Measurements from ENCODE around the gene HTRA3. TPM values are rescaled to one million over a fixed set of nuclear protein-coding genes. Genes with fewer than 3 reads are reported as not detected.

HTRA3 gene
- total RNA-seq, 1 donor from 2014 or later, result not detected

GRCh38 chr4:8272472-8273428 is 3.2 kb downstream of the HTRA3 start:
- Mint-ChIP-seq H3K9me3 (no peaks in the 10 kb centered on the region), H3K4me1 (no peaks in the 10 kb centered on the region), H3K27ac (no peak overlapping the region), H3K36me3 (ENCODE audit: low read depth) (no peaks in the 10 kb centered on the region), H3K4me3 (no peak overlapping the region), H3K27me3 (peaks cover 24% of the 10 kb centered on the region)
- intact Hi-C loops (cut with micrococcal nuclease), result no loop called here
- DNase-seq, result no peak

DNA sequence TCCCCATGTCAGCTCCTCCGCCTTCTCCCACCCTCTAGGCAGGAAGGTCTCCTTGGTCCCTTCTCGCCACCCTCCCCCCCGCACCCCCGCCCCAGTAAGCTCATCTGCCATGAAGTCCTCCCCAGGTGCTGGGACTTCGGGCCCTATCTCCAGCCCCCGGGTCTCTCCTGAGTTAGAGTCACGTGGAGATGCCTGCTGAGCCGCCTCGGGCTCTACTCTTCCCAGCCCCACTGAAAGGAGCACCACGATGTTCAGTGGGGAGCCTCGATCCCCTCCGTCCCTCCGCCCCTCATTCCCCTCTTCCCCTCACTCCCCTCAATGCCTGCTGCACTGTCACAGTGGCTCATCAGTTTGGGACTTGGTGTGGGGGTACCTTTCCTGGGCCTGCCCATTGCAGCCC is 3.9 kb downstream of the HTRA3 start:
- Mint-ChIP-seq H3K27ac (no peak overlapping the region), H3K4me1 (no peaks in the 10 kb centered on the region), H3K9me3 (no peaks in the 10 kb centered on the region)

DNA sequence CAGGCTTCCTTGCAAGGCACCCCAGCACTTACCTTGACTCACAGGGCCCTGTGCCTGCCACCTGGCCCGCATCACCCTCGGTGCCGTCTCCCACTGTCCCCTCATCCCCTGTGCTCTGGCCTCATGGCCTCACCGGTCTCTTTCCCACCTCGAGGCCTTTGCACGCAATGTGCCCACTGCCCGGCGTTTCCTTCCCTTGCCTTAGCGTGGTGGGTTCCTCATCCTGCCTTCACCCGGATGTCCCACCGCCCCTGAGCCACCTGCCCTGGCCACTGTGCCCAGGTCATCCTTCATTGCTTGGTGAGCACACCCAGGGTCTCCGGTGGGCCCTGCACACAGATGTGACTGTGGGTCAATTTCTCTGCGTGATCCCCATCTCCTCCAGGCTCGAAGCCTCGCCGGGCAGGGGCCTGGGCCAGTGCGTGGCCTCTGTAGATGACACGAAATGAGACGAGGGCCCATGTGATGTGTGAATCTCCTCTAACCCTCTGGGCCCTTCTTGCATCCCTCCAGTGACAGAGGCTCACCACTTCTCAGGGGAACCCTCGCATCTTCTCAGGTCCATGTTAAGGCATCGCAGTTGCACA is 4.6 kb downstream of the HTRA3 start:
- Mint-ChIP-seq H3K27me3 (peaks cover 14% of the 10 kb centered on the region), H3K27ac (no peak overlapping the region), H3K9me3 (no peaks in the 10 kb centered on the region), H3K4me3 (no peak overlapping the region), H3K36me3 (ENCODE audit: low read depth) (no peaks in the 10 kb centered on the region), H3K4me1 (no peaks in the 10 kb centered on the region)
- intact Hi-C loops (cut with micrococcal nuclease), result no loop called here
- no peak for DNase-seq

More for the DNA sequence above, 3.9 kb downstream of the HTRA3 start:
- Mint-ChIP-seq H3K36me3 (ENCODE audit: low read depth) (no peaks in the 10 kb centered on the region), H3K4me3 (no peak overlapping the region), H3K27me3 (peaks cover 21% of the 10 kb centered on the region)
- DNase-seq, result no peak
- intact Hi-C loops (cut with micrococcal nuclease), result no loop called here

DNA sequence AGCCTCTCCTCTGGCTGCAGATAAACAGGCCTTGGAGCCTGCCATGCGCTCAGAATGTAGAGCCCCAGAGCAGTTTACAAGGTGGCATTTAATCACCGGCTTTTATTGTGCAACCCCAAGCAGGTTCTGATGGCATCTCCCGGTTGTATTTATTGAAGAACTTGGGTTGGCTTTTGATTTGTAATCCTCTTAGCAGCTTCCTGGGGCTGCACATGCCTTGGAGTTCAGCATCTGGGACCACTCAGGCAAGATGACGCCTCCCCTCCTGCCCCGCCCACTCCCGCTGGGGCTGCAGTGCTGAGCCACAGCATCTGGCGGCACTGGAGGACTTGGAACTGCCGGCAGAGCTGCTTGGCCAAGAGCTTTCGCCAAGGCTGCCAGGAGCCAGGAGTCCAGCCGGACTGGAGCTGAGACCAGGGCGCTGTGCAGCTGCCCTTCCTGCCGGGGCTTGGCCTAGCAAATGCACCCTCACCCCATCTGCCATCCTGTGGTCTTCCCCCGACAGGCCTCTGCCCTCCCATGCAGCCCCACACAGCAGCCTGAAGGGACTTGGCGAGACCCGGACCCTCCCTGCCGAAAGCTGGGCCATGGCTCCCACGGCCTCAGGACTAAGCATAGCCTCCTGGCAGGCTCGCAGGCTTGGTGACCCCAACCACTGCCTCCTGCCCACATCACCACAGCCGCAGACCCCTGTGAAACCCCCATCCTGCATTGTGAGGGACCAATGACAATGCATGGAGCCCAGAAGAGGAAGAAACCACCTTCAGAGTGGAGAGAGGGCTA is 5.4 kb downstream of the HTRA3 start:
- H3K4me1 Mint-ChIP-seq, result no peaks in the 10 kb centered on the region
- H3K27ac Mint-ChIP-seq, result no peak overlapping the region
- H3K27me3 Mint-ChIP-seq, result peaks cover 13% of the 10 kb centered on the region
- H3K4me3 Mint-ChIP-seq, result no peak overlapping the region
- DNase-seq, result no peak
- H3K36me3 Mint-ChIP-seq (ENCODE audit: low read depth), result no peaks in the 10 kb centered on the region
- intact Hi-C loops (cut with micrococcal nuclease), result no loop called here
- no peaks in the 10 kb centered on the region for H3K9me3 Mint-ChIP-seq

GRCh38 chr4:8275548-8275910 is 6.0 kb downstream of the HTRA3 start:
- intact Hi-C loops (cut with micrococcal nuclease), result no loop called here
- no peak overlapping the region for H3K27ac Mint-ChIP-seq
- no peak for DNase-seq
- no peaks in the 10 kb centered on the region for H3K4me1 Mint-ChIP-seq
- no peaks in the 10 kb centered on the region for H3K9me3 Mint-ChIP-seq
- H3K27me3 Mint-ChIP-seq, result peaks cover 12% of the 10 kb centered on the region
- no peak overlapping the region for H3K4me3 Mint-ChIP-seq
- H3K36me3 Mint-ChIP-seq (ENCODE audit: low read depth), result no peaks in the 10 kb centered on the region

DNA sequence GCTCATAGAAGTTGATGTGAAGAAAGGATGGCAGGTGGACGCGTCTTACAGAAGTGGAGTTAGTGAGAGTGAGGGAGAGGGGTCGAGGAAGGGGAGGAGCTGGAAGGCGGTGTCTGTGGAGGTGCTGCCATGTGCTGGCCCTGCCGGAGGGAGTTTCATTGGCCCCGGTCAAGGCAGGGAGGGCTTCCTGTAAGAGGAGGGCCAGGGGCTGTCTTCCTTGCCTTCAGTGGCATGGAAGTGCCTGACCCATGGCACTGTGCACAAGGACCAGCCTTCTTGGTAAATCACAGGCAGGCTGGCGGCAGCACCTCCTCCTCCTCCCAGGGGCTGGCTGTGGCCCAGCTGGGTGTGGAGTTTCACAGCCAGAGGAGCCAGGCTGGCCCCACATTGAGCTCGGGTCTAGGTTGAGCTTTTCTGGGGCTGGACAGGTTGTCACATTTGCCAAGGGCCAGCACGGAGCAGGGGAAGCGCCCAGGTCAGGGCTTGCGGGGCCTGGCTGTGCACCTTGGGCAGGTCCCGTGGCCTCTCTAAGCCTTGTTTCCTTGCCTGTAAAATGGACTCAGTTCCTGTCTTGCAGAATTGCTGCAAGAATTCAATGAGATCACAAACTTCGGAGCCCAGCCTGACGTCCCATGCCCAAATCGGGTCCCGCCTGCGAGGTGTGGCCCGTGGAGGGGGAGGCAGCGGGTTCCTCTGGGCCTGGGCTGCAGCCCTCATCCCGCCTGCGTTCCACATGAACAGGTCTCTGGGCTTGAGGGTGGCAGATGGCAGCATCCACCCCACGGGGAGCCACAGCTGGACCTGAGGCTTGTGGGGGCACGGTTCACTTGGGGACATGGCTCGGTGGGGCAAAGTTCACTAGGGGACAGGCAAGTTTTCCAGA is 7.0 kb downstream of the HTRA3 start:
- no peaks in the 10 kb centered on the region for H3K4me1 Mint-ChIP-seq
- DNase-seq, result no peak
- H3K36me3 Mint-ChIP-seq (ENCODE audit: low read depth), result no peaks in the 10 kb centered on the region
- H3K4me3 Mint-ChIP-seq, result no peak overlapping the region
- H3K27me3 Mint-ChIP-seq, result peaks cover 3% of the 10 kb centered on the region
- H3K27ac Mint-ChIP-seq, result peak overlapping the region; percentile 7
- intact Hi-C loops (cut with micrococcal nuclease), result no loop called here
- H3K9me3 Mint-ChIP-seq, result no peaks in the 10 kb centered on the region

DNA sequence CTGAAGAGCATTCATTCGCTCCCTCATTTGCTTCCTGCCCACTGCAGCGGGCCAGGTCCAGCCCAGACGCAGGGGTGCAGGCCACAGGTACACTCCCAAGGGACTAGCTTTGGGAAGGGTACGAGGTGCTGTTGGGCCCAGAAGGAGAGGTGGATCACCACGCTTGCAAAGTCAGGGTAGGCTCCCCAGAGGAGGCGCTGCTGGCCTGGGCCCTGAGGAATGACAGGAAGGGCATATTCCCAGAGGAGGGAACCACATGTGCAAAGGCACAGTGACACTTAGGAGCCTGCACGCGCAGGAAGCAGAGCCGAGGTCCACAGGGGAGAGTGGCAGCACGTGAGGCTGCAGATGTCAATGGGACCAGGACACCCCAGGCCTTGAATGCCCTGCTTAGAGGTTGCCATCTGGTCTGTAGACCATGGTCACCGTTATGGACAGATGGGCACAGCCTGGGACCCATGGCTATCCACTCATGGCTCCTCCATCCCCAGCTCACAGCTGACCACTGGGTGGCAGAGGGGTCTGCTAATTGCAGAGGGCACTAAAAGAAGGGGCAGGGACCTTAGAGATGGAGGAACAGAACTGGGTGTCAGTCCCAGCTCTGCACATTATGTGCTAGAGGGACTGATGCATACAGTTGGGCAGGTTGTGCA is 7.9 kb downstream of the HTRA3 start:
- no peaks in the 10 kb centered on the region for H3K36me3 Mint-ChIP-seq (ENCODE audit: low read depth)
- intact Hi-C loops (cut with micrococcal nuclease), result no loop called here
- no peak for DNase-seq

GRCh38 chr4:8278009-8278395 is 8.4 kb downstream of the HTRA3 start:
- no peaks in the 10 kb centered on the region for H3K9me3 Mint-ChIP-seq
- intact Hi-C loops (cut with micrococcal nuclease), result no loop called here
- H3K4me3 Mint-ChIP-seq, result no peak overlapping the region
- H3K27ac Mint-ChIP-seq, result no peak overlapping the region
- no peaks in the 10 kb centered on the region for H3K27me3 Mint-ChIP-seq
- H3K4me1 Mint-ChIP-seq, result no peaks in the 10 kb centered on the region
- H3K36me3 Mint-ChIP-seq (ENCODE audit: low read depth), result no peaks in the 10 kb centered on the region
- no peak for DNase-seq

More for the DNA sequence above, 7.9 kb downstream of the HTRA3 start:
- Mint-ChIP-seq H3K4me1 (no peaks in the 10 kb centered on the region), H3K27ac (no peak overlapping the region), H3K4me3 (no peak overlapping the region), H3K27me3 (no peaks in the 10 kb centered on the region), H3K9me3 (no peaks in the 10 kb centered on the region)

- H3K27ac Mint-ChIP-seq, result no peak overlapping the region
- intact Hi-C loops (cut with micrococcal nuclease), result no loop called here
- H3K4me3 Mint-ChIP-seq, result no peak overlapping the region
- DNase-seq, result no peak
- H3K9me3 Mint-ChIP-seq, result no peaks in the 10 kb centered on the region
- H3K36me3 Mint-ChIP-seq (ENCODE audit: low read depth), result no peaks in the 10 kb centered on the region
- H3K27me3 Mint-ChIP-seq, result no peaks in the 10 kb centered on the region
- no peaks in the 10 kb centered on the region for H3K4me1 Mint-ChIP-seq
Observed at GRCh38 chr4:8278421-8279287, 9.1 kb downstream of the HTRA3 start.

DNA sequence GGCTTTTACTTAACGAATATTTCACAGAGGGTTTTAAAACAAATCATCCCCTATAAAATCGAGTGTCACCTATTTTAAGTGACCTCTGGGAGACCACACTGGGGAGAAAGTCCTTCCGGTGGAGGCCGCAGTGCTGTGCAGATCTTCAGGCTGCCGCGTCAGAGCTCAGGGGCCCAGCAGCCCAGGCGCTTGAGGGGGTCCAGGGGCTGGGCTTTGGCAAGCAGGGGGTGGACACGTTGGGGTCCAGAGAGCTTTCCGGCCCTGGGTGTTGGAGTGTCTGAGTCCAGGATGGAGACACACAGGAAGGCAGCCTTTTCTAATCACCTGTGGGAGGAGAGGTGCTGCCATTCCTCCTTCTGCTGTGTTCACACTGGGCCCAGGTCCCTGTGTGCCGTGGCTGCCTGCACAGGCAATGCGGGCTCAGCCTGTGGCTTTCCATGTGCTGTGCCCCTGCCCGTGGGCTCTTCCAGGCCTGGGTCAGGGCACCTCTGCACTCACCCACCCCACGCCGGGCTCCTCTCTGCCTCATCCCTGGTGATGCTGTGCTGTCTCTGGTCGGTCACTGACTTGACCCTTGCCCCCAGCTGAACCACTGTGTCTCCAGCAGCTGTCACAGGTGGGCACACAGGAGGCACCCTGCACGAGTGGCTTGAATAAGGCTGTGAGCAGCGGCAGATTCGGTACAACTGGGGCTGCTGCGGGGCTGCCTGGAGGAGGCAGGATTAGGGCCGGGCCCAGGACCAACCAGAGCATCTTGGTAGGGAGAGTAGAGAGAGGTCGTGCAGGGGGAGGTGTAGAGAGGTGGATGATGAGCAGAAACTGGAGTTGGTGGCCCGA is 10.0 kb downstream of the HTRA3 start:
- Mint-ChIP-seq H3K4me3 (no peak overlapping the region), H3K9me3 (no peaks in the 10 kb centered on the region), H3K27ac (no peak overlapping the region), H3K27me3 (no peaks in the 10 kb centered on the region), H3K4me1 (no peaks in the 10 kb centered on the region), H3K36me3 (ENCODE audit: low read depth) (no peaks in the 10 kb centered on the region)
- intact Hi-C loops (cut with micrococcal nuclease), result no loop called here
- no peak for DNase-seq

GRCh38 chr4:8280158-8280875 is 10.8 kb downstream of the HTRA3 start:
- no peak for DNase-seq
- Mint-ChIP-seq H3K36me3 (ENCODE audit: low read depth) (no peaks in the 10 kb centered on the region), H3K27me3 (no peaks in the 10 kb centered on the region), H3K27ac (no peak overlapping the region), H3K4me1 (no peaks in the 10 kb centered on the region), H3K4me3 (no peak overlapping the region), H3K9me3 (no peaks in the 10 kb centered on the region)
- intact Hi-C loops (cut with micrococcal nuclease), result no loop called here

Data from activated CD4-positive, alpha-beta T cell treated with anti-CD3 and anti-CD28 coated beads, Interleukin-2, amount 10 ng/mL, durations not matched to agents 24 days and 14 days (primary cell).